HCT116 (cell line): ENCODE results near the gene SLC25A17. TPM values are rescaled to one million over a fixed set of nuclear protein-coding genes. Genes with fewer than 3 reads are reported as not detected.

Experiments
- ATAC-seq: fragments of 200-7000 bp; cut with Tn5 transposase; 2 replicates; pipeline ENCODE4 v1.9.1; 2020; ENCODE audit warnings: mild to moderate bottlenecking, moderate library complexity
- BruUV-seq: library from RNA; stranded (reverse); fragments of 400-500 nt; replicated peaks from 2 replicates; lab custom pipeline; 2021; lab: Mats Ljungman, UMichigan
- CTCF ChIA-PET: fragments of 300-600 bp; sonication (Branson Sonifier 250); formaldehyde crosslinking; loops from one replicate; lab custom pipeline; 2021; ENCODE audit warnings: antibody characterized with exemption; lab: Charles Lee
- POLR2A ChIA-PET: fragments of 300-600, 350-600 bp; sonication (Branson Sonifier 250); formaldehyde crosslinking; loops from one replicate; lab custom pipeline; 2021; ENCODE audit warnings: antibody characterized with exemption; lab: Charles Lee
- RAD21 ChIA-PET, 2 experiments: fragments of 300-600 bp; sonication (Branson Sonifier 250); formaldehyde crosslinking; loops; one replicate each; lab custom pipeline; 2023; ENCODE audit warnings: low total read pairs in 2 of 2; ENCODE audit not compliant: uncharacterized antibody in 2 of 2, unreplicated experiment in 2 of 2, low non-redundant PET in 1 of 2; lab: Charles Lee
- DNase-seq: peaks from one replicate; pipeline ENCODE4 v3.0.0-alpha.2; 2010; ENCODE audit warnings: low read depth, low spot score
- H2AFZ ChIP-seq: fragments of 200-600 bp; shearing (Covaris generic), sonication (generic); 2 replicates; pipeline ENCODE4 v1.6.1; 2017; ENCODE audit warnings: low read depth, mixed run types, mixed read lengths, antibody characterized with exemption, low read length; ENCODE audit not compliant: poor library complexity, severe bottlenecking
- H3K27ac ChIP-seq: 2 replicates; pipeline ENCODE4 v1.5.1; 2012; ENCODE audit warnings: low read depth, low read length
- H3K27me3 ChIP-seq: fragments of 200-600 bp; sonication (generic); 2 replicates; pipeline ENCODE4 v1.6.1; 2016; ENCODE audit warnings: mixed run types, low read length, mixed read lengths; ENCODE audit not compliant: insufficient read depth
- H3K36me3 ChIP-seq, 2 experiments: fragments of 200-500 bp in 1 of 2; fragments of 200-600 bp in 1 of 2; sonication (Bioruptor generic) in 1 of 2; sonication (generic) in 1 of 2; 2 replicates each; pipeline versions ENCODE4 v1.5.1 to v1.6.1; 2014 to 2016; ENCODE audit warnings: low read length in 2 of 2, inconsistent platforms in 1 of 2, mixed read lengths in 1 of 2, mixed run types in 1 of 2; ENCODE audit not compliant: insufficient read depth in 2 of 2, control insufficient read depth in 1 of 2
- H3K4me1 ChIP-seq, 2 experiments: fragments of 200-600 bp in 1 of 2; sonication (generic) in 1 of 2; 2 replicates each; pipeline versions ENCODE4 v1.5.1 to v1.6.1; 2012 to 2017; ENCODE audit warnings: low read length in 2 of 2, inconsistent platforms in 1 of 2, mild to moderate bottlenecking in 1 of 2, mixed read lengths in 1 of 2, mixed run types in 1 of 2, moderate library complexity in 1 of 2; ENCODE audit not compliant: insufficient read depth in 2 of 2, control insufficient read depth in 1 of 2
- H3K4me2 ChIP-seq: fragments of 200-600 bp; sonication (generic); 2 replicates; pipeline ENCODE4 v1.6.1; 2017; ENCODE audit warnings: mixed run types, low read length, mixed read lengths
- H3K4me3 ChIP-seq, 2 experiments: fragments of 200-600 bp in 1 of 2; sonication (generic) in 1 of 2; replicated peaks in 1 of 2; 2 replicates each; pipeline ENCODE4 v1.5.1; 2011 to 2016; ENCODE audit warnings: low read length in 2 of 2, control low read depth in 1 of 2, low read depth in 1 of 2, mild to moderate bottlenecking in 1 of 2, mixed read lengths in 1 of 2, mixed run types in 1 of 2
- H3K79me2 ChIP-seq: fragments of 200-600 bp; sonication (generic); 2 replicates; pipeline ENCODE4 v1.6.1; 2017; ENCODE audit warnings: mild to moderate bottlenecking, mixed run types, low read length, moderate library complexity, mixed read lengths; ENCODE audit not compliant: insufficient read depth
- H3K9ac ChIP-seq: fragments of 200-600 bp; sonication (generic); 2 replicates; pipeline ENCODE4 v1.6.1; 2016; ENCODE audit warnings: low read length, mixed read lengths
- H3K9me2 ChIP-seq: fragments of 200-600 bp; sonication (generic), shearing (Covaris generic); 2 replicates; pipeline ENCODE4 v1.6.1; 2017; ENCODE audit warnings: mixed run types, mild to moderate bottlenecking, moderate library complexity; ENCODE audit not compliant: insufficient read depth
- H3K9me3 ChIP-seq, 2 experiments: fragments of 200-500 bp in 1 of 2; fragments of 200-600 bp in 1 of 2; sonication (Bioruptor generic) in 1 of 2; sonication (generic) in 1 of 2; 2 replicates each; pipeline ENCODE4 v1.6.1; 2014 to 2017; ENCODE audit warnings: low read length in 2 of 2, mixed read lengths in 2 of 2, inconsistent platforms in 1 of 2, low read depth in 1 of 2, mild to moderate bottlenecking in 1 of 2, mixed run types in 1 of 2, moderate library complexity in 1 of 2; ENCODE audit not compliant: control insufficient read depth in 1 of 2, insufficient read depth in 1 of 2
- H4K20me1 ChIP-seq: fragments of 200-600 bp; sonication (generic), shearing (Covaris generic); 2 replicates; pipeline ENCODE4 v1.6.1; 2017; ENCODE audit warnings: mixed run types, mild to moderate bottlenecking, moderate library complexity; ENCODE audit not compliant: insufficient read depth
- POLR2A ChIP-seq: IDR thresholded peaks from 2 replicates; pipeline ENCODE4 v1.7.0; 2011; ENCODE audit warnings: borderline replicate concordance; ENCODE audit not compliant: insufficient read depth, insufficient read length; ENCODE audit errors: extremely low read depth
- POLR2AphosphoS5 ChIP-seq: IDR thresholded peaks from 2 replicates; pipeline ENCODE4 v1.6.1; 2011; ENCODE audit warnings: mild to moderate bottlenecking, low read depth, low read length, moderate library complexity
- RAD21 ChIP-seq: IDR thresholded peaks from 2 replicates; pipeline ENCODE4 v1.6.1; 2012; ENCODE audit warnings: low read depth, mild to moderate bottlenecking
- REST ChIP-seq: IDR thresholded peaks from 2 replicates; pipeline ENCODE4 v1.6.1; 2012; ENCODE audit warnings: low read depth
- SIN3A ChIP-seq: IDR thresholded peaks from 2 replicates; pipeline ENCODE4 v1.6.1; 2012; ENCODE audit warnings: low read depth
- SP1 ChIP-seq: IDR thresholded peaks from 2 replicates; pipeline ENCODE4 v1.6.1; 2012; ENCODE audit warnings: low read depth
- SRF ChIP-seq: IDR thresholded peaks from 2 replicates; pipeline ENCODE4 v1.6.1; 2012; ENCODE audit warnings: low read depth
- YY1 ChIP-seq: IDR thresholded peaks from 2 replicates; pipeline ENCODE4 v1.6.1; 2011; ENCODE audit warnings: low read length, low read depth, moderate library complexity, mild to moderate bottlenecking; ENCODE audit not compliant: insufficient replicate concordance; ENCODE audit errors: extremely low read depth
- intact Hi-C: fragments of 100-400 bp; cut with micrococcal nuclease; formaldehyde crosslinking; loops from 2 replicates; pipeline ENCODE4 v1.10.0; 2022
- total RNA-seq: library from RNA; stranded (reverse); gene quantifications from one replicate; pipeline ENCODE4 v1.2.1, GENCODE V29; 2021; ENCODE audit not compliant: unreplicated experiment
- TF ChIP-seq, protein P1 (sequence below): IDR thresholded peaks from 2 replicates; pipeline ENCODE4 v1.6.1; 2011; ENCODE audit warnings: mild to moderate bottlenecking, low read length, moderate library complexity; ENCODE audit not compliant: insufficient replicate concordance; ENCODE audit errors: extremely low read depth
- TF ChIP-seq, protein P2 (sequence below): IDR thresholded peaks from 2 replicates; pipeline ENCODE4 v1.6.1; 2012
- TF ChIP-seq, protein P3 (sequence below): IDR thresholded peaks from 2 replicates; pipeline ENCODE4 v1.6.1; 2012

The SLC25A17 gene
- total RNA-seq, 1 experiment from 2014 or later = 16.6 TPM

- TF ChIP-seq, protein P1, sequence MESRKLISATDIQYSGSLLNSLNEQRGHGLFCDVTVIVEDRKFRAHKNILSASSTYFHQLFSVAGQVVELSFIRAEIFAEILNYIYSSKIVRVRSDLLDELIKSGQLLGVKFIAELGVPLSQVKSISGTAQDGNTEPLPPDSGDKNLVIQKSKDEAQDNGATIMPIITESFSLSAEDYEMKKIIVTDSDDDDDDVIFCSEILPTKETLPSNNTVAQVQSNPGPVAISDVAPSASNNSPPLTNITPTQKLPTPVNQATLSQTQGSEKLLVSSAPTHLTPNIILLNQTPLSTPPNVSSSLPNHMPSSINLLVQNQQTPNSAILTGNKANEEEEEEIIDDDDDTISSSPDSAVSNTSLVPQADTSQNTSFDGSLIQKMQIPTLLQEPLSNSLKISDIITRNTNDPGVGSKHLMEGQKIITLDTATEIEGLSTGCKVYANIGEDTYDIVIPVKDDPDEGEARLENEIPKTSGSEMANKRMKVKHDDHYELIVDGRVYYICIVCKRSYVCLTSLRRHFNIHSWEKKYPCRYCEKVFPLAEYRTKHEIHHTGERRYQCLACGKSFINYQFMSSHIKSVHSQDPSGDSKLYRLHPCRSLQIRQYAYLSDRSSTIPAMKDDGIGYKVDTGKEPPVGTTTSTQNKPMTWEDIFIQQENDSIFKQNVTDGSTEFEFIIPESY = no peak
Measured at GRCh38 chr22:40727964-40728615, 91.1 kb downstream of the SLC25A17 start (continued).

- H3K79me2 ChIP-seq = no peaks in the 10 kb centered on the region
- ChIA-PET POLR2A (no interaction called here), RAD21 (no interaction called here), CTCF (no interaction called here)
- H4K20me1 ChIP-seq = no peaks in the 10 kb centered on the region
- BruUV-seq = no TSS peak
- no peak overlapping the region for H3K27ac ChIP-seq
- peaks cover 4 to 9% of the 10 kb centered on the region in 2 experiments for H3K4me1 ChIP-seq
- H3K27me3 ChIP-seq = no peaks in the 10 kb centered on the region
- no peak overlapping the region for H3K9ac ChIP-seq
- no peak overlapping the region for H3K4me2 ChIP-seq
- H3K9me3 ChIP-seq = no peaks in the 10 kb centered on the region
- intact Hi-C loops = no loop called here
- H3K9me2 ChIP-seq = no peaks in the 10 kb centered on the region
- DNase-seq (no peak), ATAC-seq (no peak)
- H3K36me3 ChIP-seq = no peaks in the 10 kb centered on the region
- no peak overlapping the region for H3K4me3 ChIP-seq
- no peak overlapping the region for H2AFZ ChIP-seq
- TF ChIP-seq REST (no peak), POLR2A (no peak), RAD21 (no peak), SIN3A (no peak), YY1 (no peak), POLR2AphosphoS5 (no peak), SP1 (no peak), SRF (no peak)
- TF ChIP-seq, protein P2, sequence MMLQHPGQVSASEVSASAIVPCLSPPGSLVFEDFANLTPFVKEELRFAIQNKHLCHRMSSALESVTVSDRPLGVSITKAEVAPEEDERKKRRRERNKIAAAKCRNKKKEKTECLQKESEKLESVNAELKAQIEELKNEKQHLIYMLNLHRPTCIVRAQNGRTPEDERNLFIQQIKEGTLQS = no peak
- TF ChIP-seq, protein P1 = no peak
- TF ChIP-seq, protein P3, sequence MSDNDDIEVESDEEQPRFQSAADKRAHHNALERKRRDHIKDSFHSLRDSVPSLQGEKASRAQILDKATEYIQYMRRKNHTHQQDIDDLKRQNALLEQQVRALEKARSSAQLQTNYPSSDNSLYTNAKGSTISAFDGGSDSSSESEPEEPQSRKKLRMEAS = no peak
Measured at GRCh38 chr22:40727070-40727963, 91.8 kb downstream of the SLC25A17 start.
